GM18951 (cell line): ENCODE data around the gene TENM3.

Experiments
- POLR2A ChIP-seq: IDR thresholded peaks from 4 replicates; pipeline ENCODE4 v1.6.1; 2011; ENCODE audit warnings: mild to moderate bottlenecking; ENCODE audit not compliant: insufficient read length, insufficient read depth; ENCODE audit errors: extremely low read depth
- in situ Hi-C: fragments of 300-500 bp; cut with MboI; formaldehyde crosslinking; loops from one replicate; pipeline ENCODE4 v1.12.0; 2022; ENCODE audit warnings: low sequenced_read_pairs, mixed read lengths, inconsistent platforms; ENCODE audit not compliant: unreplicated experiment

TENM3 gene

DNA sequence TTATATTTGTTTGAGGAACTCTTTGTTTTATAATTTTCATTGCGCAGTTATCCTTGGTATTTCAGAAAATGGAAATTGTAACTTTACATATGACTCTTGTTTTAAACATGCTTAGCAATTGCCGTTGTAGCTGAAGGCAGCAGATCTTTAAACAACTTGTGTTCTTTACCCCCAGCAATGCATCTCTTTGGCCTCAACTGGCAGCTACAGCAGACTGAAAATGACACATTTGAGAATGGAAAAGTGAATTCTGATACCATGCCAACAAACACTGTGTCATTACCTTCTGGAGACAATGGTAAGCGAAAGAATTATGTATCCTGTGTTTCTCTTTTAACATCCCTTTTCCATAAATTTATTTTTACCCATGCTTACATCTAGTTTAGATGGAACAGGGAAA is 410.4 kb downstream of the TENM3 start:
- TF ChIP-seq POLR2A: no peak
- in situ Hi-C loops: no loop called here

- in situ Hi-C loops: no loop called here
- no peak for TF ChIP-seq POLR2A
These were observed 412.1 kb downstream of the TENM3 start for GRCh38 chr4:182655340-182655739.

- TF ChIP-seq POLR2A: no peak
- in situ Hi-C loops: no loop called here
These were observed 419.3 kb downstream of the TENM3 start for GRCh38 chr4:182662551-182662950.

DNA sequence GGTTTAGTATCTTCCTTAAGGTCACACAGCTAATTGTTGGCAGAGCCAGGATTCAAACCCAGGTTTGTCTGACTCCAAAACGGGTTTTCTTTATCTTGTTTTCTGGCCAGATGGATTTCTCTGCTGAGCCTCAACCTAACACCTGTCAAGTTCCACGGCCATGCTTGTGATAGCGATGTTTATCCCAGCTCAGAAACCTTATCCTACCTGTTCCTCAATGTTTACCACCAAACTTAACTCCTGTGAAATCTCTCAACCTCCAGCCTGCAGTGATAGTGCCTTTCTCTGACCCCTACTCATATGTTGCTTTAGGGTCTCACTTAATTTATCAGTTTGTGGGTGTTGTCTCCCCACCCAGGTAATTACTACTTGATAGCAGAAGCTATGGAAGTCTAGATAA is 428.0 kb downstream of the TENM3 start:
- no peak for TF ChIP-seq POLR2A
- in situ Hi-C loops: no loop called here

DNA sequence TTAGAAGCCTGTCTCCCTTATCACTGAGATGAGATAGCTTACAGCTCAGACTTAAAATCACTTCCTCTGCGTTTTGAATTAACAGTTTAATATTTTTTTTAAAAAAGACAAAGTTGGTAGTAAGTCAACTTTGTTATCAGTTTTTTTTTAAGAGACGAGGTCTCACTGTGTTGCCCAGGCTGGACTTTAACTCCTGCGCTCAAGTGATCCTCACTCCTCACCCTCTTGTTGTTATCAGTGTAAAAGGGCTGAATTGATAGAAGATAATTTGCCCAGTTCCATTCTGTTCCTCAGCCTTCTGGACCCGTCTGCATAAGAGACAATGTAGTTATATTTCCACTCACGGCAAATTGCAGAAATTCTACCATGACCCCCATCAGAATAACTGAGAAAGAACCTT is 428.5 kb downstream of the TENM3 start:
- no peak for TF ChIP-seq POLR2A
- in situ Hi-C loops: no loop called here

DNA sequence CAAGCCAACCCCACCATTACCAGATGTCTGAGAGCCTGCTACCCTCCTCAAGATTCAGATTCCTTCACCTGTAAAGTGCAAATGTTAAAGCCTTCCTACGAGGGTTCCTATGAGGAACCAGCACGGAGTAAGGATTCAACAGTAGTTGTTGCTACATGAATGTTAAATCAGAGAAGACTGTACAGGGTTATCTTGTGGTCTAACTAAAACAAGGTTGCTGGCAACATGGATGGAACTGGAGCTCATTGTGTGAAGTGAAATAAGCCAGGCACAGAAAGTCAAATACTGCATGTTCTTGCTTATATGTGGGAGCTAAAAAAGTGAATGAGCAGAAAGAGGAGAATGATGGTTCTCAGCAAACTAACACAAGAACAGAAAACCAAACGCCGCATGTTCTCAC is 435.4 kb downstream of the TENM3 start:
- in situ Hi-C loops: no loop called here
- TF ChIP-seq POLR2A: no peak

GRCh38 chr4:182679533-182679932 is 436.3 kb downstream of the TENM3 start:
- TF ChIP-seq POLR2A: no peak
- in situ Hi-C loops: no loop called here

DNA sequence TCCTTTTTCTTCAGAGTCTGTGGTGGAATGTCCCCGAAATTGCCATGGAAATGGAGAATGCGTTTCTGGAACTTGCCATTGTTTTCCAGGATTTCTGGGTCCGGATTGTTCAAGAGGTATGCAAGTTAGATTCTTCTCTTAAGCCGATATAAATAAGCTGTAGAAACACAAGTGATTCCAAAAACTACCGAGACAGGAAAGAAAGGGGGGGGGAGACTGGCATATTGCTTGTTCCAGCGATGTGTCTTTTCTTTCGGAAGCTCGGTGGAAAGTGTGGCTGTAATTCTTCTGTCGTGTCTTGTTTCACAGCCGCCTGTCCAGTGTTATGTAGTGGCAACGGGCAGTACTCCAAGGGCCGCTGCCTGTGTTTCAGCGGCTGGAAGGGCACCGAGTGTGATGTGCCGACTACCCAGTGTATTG is 437.0 kb downstream of the TENM3 start:
- TF ChIP-seq POLR2A: no peak
- in situ Hi-C loops: no loop called here

DNA sequence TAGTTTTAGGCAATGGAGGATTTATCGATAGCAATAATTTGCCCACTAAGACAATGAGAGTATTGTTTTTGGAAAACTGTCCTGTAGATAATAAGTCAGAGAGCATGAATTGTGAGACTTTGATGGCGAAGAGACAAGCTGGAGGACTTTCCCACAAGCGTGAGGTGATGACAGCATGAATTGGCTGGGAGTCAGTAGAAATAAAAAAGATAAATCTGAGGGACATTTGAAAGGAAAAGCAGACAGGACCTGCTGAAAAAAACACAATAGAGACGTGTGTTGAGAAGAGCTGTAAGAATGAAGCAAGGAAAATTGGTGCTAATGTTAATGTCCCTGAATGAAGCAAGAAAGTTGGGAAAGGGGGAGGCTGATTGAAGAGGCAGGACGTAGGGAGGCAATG is 440.5 kb downstream of the TENM3 start:
- in situ Hi-C loops: no loop called here
- TF ChIP-seq POLR2A: no peak

- TF ChIP-seq POLR2A: no peak
- in situ Hi-C loops: no loop called here
These were observed 441.6 kb downstream of the TENM3 start for GRCh38 chr4:182684796-182685195.

DNA sequence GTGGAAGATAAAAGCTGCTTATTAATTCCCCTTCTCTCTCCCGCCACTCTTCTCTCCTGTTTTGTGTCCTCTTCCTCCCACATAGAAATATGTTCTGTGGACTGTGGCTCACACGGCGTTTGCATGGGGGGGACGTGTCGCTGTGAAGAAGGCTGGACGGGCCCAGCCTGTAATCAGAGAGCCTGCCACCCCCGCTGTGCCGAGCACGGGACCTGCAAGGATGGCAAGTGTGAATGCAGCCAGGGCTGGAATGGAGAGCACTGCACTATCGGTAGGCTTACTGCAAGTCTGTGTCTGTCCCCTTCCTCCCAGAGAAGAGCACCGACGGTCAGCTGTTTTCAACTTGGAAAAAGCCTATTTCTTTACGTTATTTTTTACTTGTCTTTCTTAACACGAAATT is 444.9 kb downstream of the TENM3 start:
- in situ Hi-C loops: no loop called here
- no peak for TF ChIP-seq POLR2A

- in situ Hi-C loops: no loop called here
- TF ChIP-seq POLR2A: no peak
These were observed 451.3 kb downstream of the TENM3 start for GRCh38 chr4:182694551-182694950.

DNA sequence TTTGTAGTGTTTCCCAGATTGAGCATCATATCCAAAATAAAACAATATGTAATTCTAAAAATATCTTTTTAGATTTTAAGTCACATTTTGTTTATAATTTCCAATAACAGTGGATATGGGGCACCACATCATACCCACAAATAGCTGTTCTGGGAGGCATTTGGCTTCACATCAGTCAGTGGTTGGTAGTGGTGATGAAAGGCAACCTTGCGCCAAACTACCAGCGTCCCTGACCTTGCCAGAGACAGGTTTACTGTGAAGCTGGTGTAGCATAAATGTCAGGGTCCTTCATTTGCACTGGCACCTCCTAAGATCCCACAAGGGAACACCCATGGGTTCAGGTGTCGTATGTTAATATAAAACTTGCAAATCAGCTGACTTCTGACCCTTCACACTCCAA is 451.8 kb downstream of the TENM3 start:
- in situ Hi-C loops: no loop called here
- no peak for TF ChIP-seq POLR2A

- in situ Hi-C loops: no loop called here
These were observed 452.6 kb downstream of the TENM3 start for GRCh38 chr4:182695842-182696241.

DNA sequence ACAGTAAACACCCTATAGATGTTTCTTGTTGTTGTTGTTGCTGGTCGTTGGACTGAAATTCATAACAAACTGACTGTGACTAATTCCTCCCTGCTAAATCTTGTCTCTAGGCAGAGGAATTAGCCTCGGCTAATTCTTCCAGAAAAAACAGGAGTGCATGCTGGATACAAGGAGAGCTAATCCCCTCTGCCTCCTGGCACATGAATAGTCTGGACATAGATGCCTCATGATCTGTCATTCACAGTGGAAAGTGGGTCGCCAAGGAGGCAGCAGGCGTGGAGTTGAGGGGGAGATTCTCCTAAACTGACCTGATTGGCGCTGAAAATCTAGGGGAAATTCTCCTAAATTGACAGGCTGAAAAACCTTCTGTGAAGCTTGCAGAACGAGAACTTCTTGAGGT is 453.9 kb downstream of the TENM3 start:
- no peak for TF ChIP-seq POLR2A
- in situ Hi-C loops: no loop called here

More at GRCh38 chr4:182695842-182696241, 452.6 kb downstream of the TENM3 start:
- TF ChIP-seq POLR2A: no peak

DNA sequence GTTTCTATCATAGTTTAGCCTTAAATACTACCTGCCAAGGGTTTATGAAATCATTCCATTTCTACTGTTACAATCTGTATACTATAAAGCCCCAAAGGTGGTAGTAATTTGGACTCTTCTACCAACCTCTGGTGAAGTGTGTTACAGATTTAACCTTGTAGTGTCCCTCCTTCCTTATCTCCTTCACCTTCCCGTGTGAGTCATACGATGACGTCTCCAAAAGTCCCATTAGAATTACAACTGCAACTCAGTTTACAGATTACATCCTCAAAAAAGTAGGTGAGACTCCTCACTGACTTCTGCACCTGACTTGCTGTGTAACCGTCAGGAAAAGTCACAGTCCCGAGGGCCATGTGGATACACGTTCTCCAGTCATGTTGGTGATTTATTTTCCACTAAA is 455.0 kb downstream of the TENM3 start:
- in situ Hi-C loops: no loop called here
- no peak for TF ChIP-seq POLR2A

- in situ Hi-C loops: no loop called here
These were observed 456.0 kb downstream of the TENM3 start for GRCh38 chr4:182699201-182699600.

More at GRCh38 chr4:182699201-182699600, 456.0 kb downstream of the TENM3 start:
- TF ChIP-seq POLR2A: no peak
